Spinal cord (tissue), 10 donors: Measurements from ENCODE around the gene DNMT3B. TPM values are rescaled to one million over a fixed set of nuclear protein-coding genes. Genes with fewer than 3 reads are reported as not detected.
A peak's percentile ranks its signal among the peaks of the same experiment; 100 is the strongest.

ENCODE experiments used
- DNase-seq, 6 donors: peaks; one replicate each; pipeline versions ENCODE4 v3.0.0 to v3.0.0-alpha.2; 2013 to 2015; ENCODE audit warnings: low spot score in 6 of 6, low read depth in 4 of 6
- H3K27ac ChIP-seq: one replicate; pipeline ENCODE4 v1.5.1; 2013; ENCODE audit warnings: low read depth, low read length, control low read depth
- H3K27me3 ChIP-seq: one replicate; pipeline ENCODE4 v1.6.1; 2013; ENCODE audit warnings: low read length; ENCODE audit not compliant: control insufficient read depth, insufficient read depth
- H3K36me3 ChIP-seq: one replicate; pipeline ENCODE4 v1.6.1; 2013; ENCODE audit warnings: low read length; ENCODE audit not compliant: control insufficient read depth, insufficient read depth
- H3K4me1 ChIP-seq: one replicate; pipeline ENCODE4 v1.6.1; 2013; ENCODE audit warnings: low read length; ENCODE audit not compliant: control insufficient read depth, insufficient read depth
- H3K4me3 ChIP-seq: one replicate; pipeline ENCODE4 v1.5.1; 2013; ENCODE audit warnings: low read depth, low read length, control low read depth
- H3K9me3 ChIP-seq: one replicate; pipeline ENCODE4 v1.6.1; 2013; ENCODE audit warnings: low read length; ENCODE audit not compliant: control insufficient read depth, insufficient read depth
- WGBS: methylation state at CpG from one replicate; pipeline ENCODE4 v1.1.5; 2013; ENCODE audit warnings: missing lambda C conversion rate; ENCODE audit not compliant: insufficient coverage; 5-methylcytosine and 5-hydroxymethylcytosine counted together
- polyA plus RNA-seq, 2 donors: library from polyadenylated mRNA; unstranded; fragments of 120-200 nt; gene quantifications; one replicate each; pipeline ENCODE4 v1.2.1, GENCODE V29; 2013; ENCODE audit not compliant: insufficient read length in 2 of 2
- total RNA-seq, 2 donors: library from RNA; depleted of rRNA in 1 of 2; stranded (reverse); fragments of 120-200 nt in 1 of 2; fragments of >200 nt in 1 of 2; gene quantifications; one replicate each; pipeline versions ENCODE4 v1.2.3 to v1.2.4, GENCODE V29; 2013 to 2014
- donor health status: healthy.

Gene DNMT3B
- total and polyA plus RNA-seq, 4 donors, result 2.6 to 5.9 (median 4.2) TPM

DNA sequence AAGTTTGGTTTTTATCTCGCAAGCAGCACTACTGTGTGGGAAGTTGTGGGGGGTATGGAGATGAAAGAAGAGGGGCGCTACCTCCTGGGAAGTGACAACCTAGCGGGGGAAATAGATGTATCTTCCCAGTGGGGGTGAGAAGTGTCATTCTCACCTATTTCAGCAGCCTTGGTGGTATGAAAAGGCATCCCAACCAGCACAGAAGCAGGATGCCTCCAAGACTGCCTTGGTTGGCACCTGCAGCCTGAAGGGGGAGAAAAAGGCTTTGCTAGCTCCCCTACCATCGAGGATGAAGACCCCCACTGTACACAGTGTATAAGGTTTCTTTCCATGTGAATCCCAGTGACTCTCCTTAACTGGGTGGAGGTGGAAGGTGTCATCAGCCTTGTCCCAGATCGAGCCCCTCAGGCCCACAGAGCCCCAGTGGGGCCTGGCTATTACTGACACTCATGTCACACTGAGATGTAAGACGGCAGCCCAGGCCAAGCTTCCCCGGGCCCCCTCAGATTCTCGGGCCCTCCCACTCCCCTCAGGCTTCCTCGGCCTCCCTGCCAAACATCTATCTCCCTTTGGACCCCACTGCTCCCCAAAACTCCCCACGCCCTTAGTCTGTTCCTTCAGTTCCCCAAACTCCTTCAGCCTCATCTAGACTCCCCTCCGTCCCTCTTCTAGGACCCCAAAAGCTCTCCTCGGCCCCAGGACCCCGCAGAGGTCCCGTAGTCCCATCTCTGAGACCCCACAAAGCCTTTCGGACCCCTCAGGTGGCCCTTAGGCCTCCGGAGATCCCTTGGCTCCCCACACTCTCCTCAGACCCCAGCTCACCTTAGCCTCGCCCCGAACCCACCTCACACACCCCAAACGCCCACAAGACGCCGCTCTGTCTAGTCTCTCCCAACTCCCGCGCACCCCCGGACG lies 19.6 kb upstream of the DNMT3B start:
- WGBS, result 5% methylated on average over 23 of the region's 25 CpGs
- Histone ChIP-seq H3K27ac (peak overlapping the region; percentile 4), H3K4me3 (peak overlapping the region; percentile 62), H3K36me3 (peaks cover 5% of the 10 kb centered on the region), H3K9me3 (no peaks in the 10 kb centered on the region), H3K4me1 (peaks cover 20% of the 10 kb centered on the region), H3K27me3 (no peaks in the 10 kb centered on the region)
- DNase-seq, result peak in 1 of 6 donors; percentile 50

DNA sequence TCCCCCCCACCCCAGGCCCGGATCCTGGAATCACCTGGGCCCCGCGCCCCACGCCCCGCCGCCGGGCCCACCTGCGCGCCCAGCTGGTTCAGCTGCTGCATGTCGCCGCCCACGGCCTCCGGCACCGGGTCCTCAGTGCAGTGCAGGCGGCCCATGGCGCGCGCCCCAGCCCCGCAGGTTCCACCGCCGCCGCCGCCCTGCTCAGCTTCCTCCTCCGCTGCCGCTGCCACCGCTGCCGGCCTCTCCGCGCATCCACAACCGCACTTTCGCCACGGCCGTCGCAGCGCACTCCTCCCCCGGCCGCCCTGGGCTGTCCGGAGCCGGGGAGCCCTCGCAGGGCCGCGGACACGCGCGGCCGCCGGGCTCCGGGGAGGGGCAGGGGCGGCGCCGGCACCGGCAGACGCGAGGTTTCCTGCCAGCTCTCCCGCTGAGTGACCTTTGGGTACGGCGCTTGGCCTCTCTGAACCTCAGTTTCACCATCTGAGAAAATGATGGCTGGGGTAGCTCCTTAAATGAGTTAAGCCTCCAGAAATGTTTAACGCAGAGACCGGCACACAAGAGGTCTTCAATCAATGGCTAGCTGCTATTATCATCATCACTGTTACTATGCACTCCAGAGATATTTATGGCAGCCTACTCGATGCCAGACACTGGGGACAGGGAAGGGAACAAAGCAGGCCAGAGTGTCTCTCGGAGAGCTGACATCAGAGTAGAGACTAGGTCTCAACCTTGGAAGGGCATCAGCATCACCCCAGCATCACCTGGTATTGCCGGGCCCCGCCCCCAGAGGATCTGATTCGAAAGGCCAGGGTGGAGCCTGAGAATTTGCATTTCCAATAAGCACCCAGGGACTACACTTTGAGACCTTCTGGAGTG lies 18.7 kb upstream of the DNMT3B start, which contains the start of gene COMMD7:
COMMD7 (minus strand) TSS at position 231 of the 876 bp plus-strand sequence; CDS start at position 155, 76 bp downstream.
- Histone ChIP-seq H3K36me3 (peaks cover 5% of the 10 kb centered on the region), H3K9me3 (no peaks in the 10 kb centered on the region), H3K27ac (peak within 1 kb of the TSS; percentile 4), H3K27me3 (no peaks in the 10 kb centered on the region), H3K4me1 (peaks cover 20% of the 10 kb centered on the region), H3K4me3 (peak within 1 kb of the TSS; percentile 62)
- DNase-seq, result peak in 3 of 6 donors; percentile 27 to 80 (median 79)
- 1% methylated on average over 60 of the region's 64 CpGs for WGBS

DNA sequence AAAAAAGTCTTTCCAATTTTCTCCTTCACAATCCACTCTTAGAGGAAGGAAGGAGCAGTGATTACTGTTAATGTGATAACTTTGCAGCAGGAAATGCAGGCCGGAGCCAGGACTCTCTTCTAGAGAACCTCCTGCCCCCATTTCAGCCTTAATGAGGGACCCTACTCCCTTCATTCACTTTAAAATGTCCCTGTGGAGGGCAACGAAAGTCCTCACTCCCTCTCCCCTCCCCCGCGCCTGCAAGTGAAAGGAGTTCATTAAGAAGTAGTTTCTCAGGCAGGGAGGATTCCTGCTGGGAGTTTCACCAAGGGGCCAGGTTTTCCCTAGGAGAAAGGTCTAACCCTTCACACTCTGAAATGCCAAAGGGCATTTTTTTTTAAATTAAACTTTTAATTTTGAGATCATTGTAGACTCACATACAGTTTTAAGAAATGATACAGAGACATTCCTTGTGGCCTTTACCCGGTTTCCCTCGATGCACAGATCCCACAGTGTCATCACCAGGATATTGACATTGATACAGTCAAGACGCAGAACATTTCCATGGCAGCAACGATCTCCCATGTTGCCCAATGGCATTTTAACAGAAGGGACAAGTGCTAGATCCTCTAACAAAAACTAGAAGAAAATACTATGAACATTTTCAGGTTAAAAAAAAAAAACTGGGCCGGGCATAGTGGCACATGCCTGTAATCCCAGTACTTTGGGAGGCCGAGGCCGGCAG lies 12.1 kb upstream of the DNMT3B start:
- no peak for DNase-seq
- Histone ChIP-seq H3K9me3 (no peaks in the 10 kb centered on the region), H3K36me3 (no peaks in the 10 kb centered on the region), H3K27me3 (no peaks in the 10 kb centered on the region), H3K4me1 (no peaks in the 10 kb centered on the region), H3K4me3 (no peak overlapping the region), H3K27ac (no peak overlapping the region)
- 69% methylated on average over 6 of the region's 11 CpGs for WGBS

DNA sequence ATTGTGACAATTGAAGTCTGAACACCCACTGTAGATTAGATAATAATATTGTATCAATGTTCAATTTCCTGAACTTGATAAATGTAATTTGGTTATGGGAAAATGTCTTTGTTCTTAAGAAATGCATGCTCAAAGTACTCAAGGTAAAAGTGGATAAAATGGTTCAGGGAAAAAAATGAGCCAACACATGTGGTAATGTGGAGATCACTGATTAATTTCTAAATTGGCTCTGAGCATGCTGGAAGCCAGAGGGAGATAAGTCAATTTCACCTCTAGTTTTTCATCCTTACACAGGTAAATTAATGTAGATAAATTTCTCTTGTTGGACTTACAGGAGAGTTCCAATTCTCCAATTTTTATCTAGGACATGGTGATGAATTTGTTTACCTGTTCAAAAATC lies 10.9 kb upstream of the DNMT3B start:
- no peak overlapping the region for H3K27ac ChIP-seq
- H3K9me3 ChIP-seq, result no peaks in the 10 kb centered on the region
- H3K27me3 ChIP-seq, result no peaks in the 10 kb centered on the region
- H3K36me3 ChIP-seq, result no peaks in the 10 kb centered on the region
- no peak overlapping the region for H3K4me3 ChIP-seq
- no peak for DNase-seq
- H3K4me1 ChIP-seq, result no peaks in the 10 kb centered on the region

DNA sequence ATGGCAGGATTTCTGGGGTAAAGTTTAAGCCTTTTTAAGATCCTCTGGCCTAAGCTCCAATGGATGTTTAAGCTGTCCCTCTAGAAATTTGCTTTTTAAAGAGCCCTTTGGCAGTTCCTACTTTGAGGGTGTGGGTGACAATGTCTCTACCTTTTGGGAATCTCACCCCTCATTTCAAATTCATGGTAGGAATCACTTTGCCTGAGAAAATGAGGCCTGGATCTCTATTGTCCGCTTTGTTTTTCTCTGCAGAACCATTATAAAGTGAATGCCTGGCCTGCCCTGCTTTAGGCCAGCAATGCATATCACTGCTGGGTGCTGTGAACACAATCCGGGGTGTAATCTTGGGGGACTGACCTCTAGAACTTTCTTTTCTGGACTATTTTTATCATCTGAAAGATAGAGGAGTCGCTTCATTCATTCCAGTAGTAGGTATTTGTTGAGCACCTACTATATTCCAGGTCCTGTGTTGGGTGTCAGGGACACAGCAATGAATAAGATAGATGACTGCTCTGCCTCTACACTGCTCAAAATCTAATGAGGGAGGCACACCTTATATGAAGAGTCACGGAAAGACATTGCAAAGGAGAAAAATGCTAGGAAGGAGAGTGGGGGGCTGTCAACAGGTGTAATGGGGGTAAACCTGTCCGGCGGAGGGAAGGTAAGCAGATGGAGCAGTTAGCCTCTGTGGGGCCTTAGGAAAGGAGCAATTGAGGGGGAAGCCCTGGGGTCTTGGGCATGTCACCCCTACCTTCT lies 10.3 kb upstream of the DNMT3B start:
- H3K27me3 ChIP-seq, result no peaks in the 10 kb centered on the region
- H3K4me1 ChIP-seq, result no peaks in the 10 kb centered on the region
- 89% methylated on average over 4 of the region's 6 CpGs for WGBS
- H3K36me3 ChIP-seq, result no peaks in the 10 kb centered on the region
- H3K4me3 ChIP-seq, result no peak overlapping the region
- DNase-seq, result no peak
- H3K27ac ChIP-seq, result no peak overlapping the region
- H3K9me3 ChIP-seq, result no peaks in the 10 kb centered on the region

DNA sequence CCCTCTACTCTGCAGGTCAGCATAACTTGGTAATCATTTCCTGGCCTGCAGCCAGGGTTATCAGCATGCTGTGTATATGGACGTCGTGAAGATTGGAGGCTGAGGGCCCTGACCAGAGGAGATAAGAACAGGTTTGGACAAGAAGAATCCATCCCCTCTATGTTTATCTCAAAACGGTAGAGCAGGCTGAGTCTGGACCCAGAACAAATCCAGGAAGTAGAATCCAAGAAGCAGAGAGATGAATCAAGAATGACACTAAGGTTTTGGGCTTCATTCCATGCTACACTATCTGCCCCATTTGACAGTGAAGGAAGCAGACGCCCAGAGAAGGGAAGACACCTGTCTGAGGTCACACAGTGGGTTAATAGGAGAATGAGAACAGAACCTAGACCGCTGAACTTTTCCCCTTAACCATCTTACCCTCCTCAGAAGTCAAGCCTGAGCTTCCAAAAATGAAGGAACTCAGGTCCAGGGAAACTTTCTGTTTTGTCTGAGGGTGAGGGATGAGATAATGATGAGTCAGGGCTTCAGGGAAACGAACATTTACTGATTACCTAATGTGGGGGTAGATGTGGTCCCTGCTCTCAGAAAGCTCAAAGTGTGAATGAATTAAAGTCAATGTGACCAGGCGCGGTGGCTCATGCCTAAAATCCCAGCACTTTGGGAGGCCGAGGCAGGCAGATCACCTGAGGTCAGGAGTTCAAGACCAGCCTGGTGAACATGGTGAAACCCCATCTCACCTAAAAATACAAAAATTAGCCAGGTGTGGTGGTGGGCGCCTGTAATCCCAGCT lies 9.5 kb upstream of the DNMT3B start:
- H3K4me1 ChIP-seq, result no peaks in the 10 kb centered on the region
- no peaks in the 10 kb centered on the region for H3K36me3 ChIP-seq
- 67% methylated on average over 2 of the region's 10 CpGs for WGBS
- H3K27ac ChIP-seq, result no peak overlapping the region
- H3K4me3 ChIP-seq, result no peak overlapping the region
- no peaks in the 10 kb centered on the region for H3K9me3 ChIP-seq
- DNase-seq, result no peak
- no peaks in the 10 kb centered on the region for H3K27me3 ChIP-seq

DNA sequence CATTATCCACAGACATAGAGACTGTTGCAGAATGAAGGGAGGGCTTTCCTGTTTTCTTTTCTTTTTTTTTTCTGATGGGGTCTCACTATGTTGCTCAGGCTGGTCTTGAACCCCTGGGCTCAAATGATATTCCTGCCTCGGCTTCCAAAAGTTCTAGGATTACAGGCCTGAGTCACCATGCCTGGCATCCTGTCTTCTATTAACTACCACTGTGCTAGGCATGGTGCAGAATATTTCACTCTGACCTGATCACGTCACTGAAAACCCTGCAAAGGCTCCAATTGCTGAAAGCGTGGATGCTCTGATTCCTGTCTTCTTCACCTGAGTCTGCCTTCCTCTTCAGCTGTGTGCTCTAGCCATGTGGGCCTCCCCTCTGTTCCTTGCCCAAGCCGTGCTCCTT lies 8.5 kb upstream of the DNMT3B start:
- H3K27me3 ChIP-seq, result no peaks in the 10 kb centered on the region
- no peak overlapping the region for H3K27ac ChIP-seq
- H3K36me3 ChIP-seq, result no peaks in the 10 kb centered on the region
- no peaks in the 10 kb centered on the region for H3K4me1 ChIP-seq
- no peaks in the 10 kb centered on the region for H3K9me3 ChIP-seq
- no peak for DNase-seq
- 81% methylated on average over 4 of the region's 4 CpGs for WGBS
- H3K4me3 ChIP-seq, result no peak overlapping the region

DNA sequence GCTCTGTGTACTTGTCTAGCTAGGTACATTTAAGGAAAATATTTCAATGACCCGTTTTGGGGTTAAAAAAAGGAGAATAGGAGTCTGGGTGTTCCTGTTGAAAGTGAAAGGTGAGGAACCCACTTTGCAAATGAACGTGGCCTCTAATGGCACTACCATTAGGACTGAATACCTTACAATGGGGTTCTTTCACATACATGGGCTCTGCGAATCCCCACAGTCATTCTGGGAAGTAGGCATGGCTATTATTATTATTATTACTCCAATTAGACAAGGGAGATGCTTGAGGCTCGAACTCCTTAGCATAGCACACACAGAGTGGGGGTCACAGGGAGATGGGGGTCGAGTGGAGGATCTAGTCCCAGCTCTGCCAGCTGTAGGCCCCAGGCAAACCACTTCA lies 6.0 kb upstream of the DNMT3B start:
- H3K27ac ChIP-seq, result no peak overlapping the region
- H3K4me1 ChIP-seq, result no peaks in the 10 kb centered on the region
- H3K36me3 ChIP-seq, result no peaks in the 10 kb centered on the region
- WGBS, result 50% methylated on average over 1 of the region's 5 CpGs
- H3K9me3 ChIP-seq, result no peaks in the 10 kb centered on the region
- DNase-seq, result no peak
- H3K4me3 ChIP-seq, result no peak overlapping the region
- H3K27me3 ChIP-seq, result no peaks in the 10 kb centered on the region
